GM21723 (cell line): Measurements from ENCODE around the gene ARPC5.
A peak's percentile ranks its signal among the peaks of the same experiment; 100 is the strongest.
"Not testable (repeated sequence)": the region's sequence is repeated elsewhere in the genome, so short reads cannot be mapped to it uniquely, and the experiment has no call there.

Experiments used
- ATAC-seq: cut with Tn5 transposase; IDR thresholded peaks from one replicate; pipeline ENCODE4 v1.9.1; 2021; ENCODE audit warnings: mild to moderate bottlenecking, moderate library complexity; ENCODE audit not compliant: unreplicated experiment

ARPC5 gene

DNA sequence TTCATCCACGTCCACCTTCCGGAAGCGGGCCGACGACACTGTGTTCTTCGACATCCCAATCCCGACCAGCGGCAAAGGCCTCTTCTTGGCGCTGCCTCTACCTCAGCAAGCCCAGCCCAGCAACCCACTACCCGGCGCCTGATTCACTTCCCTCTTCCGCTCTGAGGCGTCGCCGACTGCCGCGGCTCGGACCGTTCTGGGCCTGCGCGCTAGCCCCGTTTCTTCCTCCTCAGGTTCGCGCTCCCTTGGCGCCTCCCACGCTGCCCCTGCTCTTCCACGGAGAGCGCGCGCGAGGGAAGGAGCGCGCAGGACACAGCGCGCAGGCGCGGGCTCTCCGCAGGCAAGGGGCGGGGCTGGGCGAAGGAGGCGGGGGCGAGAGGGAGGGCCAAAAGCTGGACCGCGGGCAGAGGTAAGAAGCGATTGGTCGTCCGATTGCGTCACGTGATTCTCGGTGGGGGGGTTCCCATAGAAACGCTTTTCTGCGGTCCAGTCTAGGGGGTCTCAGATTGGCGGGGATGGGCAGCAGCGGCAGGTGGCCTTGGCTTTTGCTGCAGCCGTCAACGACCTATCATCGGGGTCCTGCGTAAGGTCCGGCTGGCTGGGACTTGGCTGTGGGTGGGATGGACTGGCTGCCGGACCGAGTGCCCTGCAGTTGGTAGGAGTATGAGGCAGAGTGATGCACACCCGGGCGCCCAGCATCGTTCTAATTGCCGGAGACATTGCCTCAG lies at the start of gene ARPC5:
Gene ARPC5 (minus strand): TSS at position 178 of the 728 bp plus-strand sequence. CDS start 124 bp downstream, at position 54.
- peak; percentile 86 for ATAC-seq

DNA sequence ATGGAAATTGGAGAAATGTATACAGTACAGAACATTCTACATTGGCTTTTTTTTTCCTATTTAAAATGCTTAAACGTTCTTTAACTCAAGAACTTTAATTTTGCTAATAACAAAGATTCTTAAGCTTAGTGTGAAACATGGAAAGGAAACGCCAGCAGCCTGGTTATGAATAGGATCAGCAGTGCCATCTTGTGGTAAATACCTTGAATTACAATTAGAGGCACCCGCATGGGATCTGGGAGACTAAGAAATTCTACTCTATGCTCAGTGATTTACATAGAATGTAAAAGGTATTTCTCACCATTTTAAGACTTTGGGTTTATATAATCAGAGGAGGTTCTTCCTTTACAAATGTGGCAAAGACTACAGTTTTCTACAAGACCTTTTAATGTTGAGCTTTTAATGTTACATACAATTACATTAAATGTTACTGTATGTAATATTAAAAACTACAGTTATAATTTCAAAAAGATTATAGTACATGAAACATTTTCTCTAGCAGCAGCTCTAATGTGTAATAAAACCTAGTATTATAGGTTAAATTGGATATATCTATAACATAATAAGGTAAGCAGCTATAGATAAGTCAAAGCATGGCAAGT lies 49.6 kb upstream of the ARPC5 start:
- ATAC-seq: peak; percentile 72

DNA sequence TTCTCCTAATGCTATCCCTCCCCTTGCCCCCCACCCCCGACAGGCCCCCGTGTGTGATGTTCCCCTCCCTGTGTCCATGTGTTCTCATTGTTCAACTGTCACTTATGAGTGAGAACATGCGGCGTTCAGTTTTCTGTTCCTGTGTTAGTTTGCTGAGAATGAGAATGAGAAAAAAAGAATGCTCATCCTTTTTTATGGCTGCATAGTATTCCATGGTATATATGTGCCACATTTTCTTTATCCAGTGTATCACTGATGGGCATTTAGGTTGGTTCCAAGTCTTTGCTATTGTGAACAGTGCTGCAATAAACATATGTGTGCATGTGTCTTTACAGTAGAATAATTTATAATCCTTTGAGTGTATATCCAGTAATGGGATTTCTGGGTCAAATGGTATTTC lies 43.8 kb upstream of the ARPC5 start:
- not testable (repeated sequence) for ATAC-seq

DNA sequence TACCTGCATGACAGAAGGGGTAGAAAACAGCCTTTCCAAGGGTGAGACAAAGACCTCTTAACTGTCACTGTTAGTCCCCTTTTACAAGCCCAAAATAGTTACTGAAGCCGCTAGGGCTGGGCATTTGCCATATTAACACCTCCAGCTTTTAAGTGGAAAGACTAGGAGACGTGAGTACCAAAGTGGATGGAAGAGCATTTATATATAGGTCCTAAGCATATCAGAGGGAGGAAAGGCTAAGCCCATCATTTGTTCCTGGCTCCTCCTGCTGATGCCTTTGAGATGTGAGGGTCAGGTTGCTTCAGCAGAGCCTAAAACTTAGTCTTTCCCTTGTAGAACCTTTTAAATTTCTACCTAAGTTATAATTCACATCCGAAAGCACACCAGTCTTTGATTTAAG lies 43.2 kb upstream of the ARPC5 start:
- no peak for ATAC-seq

DNA sequence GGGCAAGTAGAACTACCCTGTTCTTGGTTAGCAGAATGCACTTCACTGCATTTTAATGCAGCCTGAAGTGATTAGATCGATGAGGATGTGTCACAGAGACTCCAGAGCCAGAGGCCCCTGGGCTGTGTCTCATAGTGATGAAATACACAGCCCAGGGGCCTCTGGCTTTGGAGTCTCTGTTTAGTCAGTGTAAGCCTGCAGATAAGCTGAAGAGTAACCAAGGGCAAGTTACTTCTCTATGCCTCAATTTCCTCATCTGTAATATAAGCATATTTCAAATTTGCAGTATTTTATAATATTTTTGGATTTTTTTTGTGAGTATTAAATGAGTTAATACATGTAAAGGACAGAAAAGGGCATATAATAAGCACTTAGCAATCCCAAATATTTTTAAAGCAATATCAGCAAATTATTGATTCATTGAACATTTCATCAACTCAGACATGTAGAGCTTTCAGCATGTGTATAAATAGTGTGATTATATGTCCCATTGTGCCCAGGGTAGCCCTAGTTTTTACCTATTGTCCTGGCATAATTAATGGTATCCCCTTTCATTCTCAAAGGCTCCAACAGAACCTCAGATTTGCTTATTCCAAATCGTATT lies 41.1 kb upstream of the ARPC5 start:
- ATAC-seq: no peak

DNA sequence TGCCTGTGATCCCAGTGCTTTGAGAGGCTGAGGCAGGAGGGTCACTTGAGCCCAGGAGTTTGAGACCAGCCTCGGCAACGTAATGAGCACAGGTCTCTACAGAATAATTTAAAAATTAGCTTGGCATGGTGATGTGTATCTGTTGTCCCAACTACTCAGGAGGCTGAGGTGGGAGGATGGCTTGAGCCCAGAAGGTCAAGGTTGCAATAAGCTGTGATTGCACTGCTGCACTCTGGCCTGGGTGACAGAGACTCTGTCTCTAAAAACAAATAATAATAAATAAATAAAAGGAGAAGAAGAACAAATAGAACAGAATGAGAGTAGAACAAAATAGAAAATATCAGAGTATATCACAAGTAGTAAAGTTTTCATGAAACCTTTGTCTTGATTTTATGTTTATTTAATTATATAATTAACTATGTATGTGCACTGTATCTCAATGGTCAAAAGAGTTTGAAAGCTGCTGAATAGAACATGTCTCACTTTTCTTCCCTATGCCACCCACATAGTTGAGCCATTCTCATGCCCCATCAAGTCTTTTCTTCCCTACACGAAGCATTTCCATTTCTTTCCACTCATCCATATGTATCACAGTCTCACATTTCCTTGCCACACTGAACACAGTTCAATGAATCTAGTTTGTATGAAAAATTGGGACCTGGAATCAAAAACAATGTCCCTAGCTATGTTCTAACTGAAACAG lies 40.5 kb upstream of the ARPC5 start:
- no peak for ATAC-seq

DNA sequence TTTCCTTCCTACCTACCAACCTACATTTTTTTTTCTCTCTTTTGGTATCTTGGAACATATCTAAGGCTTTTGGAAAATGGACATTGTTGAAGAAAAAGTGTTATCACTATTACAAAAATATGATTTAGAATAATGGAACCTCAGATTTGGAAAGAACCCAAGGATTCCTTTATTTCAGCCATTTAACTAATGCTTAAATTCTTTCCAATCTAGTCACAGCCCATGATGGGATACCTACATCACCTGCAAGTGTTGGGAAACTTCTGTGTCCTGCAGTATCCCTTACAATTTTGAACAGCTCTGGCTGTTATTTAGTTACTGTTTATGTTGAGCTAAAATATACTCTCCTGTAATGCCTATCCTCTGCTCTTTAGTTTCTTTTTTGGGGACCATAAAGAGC lies 39.8 kb upstream of the ARPC5 start:
- ATAC-seq: no peak

DNA sequence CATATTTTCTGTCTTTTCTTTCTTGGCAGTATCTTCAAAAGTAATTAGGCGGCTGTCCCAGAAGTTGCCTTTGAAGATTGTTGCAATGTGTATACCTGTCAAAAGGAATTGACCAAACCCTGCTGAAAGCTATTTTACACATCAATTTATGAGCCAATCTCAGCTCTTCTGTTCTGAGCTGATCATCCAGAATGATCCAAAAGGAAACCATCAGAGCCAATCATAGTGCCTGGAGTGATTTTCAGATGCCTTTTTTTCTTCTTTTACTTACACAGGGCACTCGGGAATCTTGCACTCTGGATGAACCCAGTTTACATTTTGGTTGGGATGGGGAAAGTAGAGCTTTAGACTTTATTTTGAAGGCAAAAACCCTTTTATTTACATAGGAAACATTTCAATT lies 39.3 kb upstream of the ARPC5 start:
- ATAC-seq: no peak

DNA sequence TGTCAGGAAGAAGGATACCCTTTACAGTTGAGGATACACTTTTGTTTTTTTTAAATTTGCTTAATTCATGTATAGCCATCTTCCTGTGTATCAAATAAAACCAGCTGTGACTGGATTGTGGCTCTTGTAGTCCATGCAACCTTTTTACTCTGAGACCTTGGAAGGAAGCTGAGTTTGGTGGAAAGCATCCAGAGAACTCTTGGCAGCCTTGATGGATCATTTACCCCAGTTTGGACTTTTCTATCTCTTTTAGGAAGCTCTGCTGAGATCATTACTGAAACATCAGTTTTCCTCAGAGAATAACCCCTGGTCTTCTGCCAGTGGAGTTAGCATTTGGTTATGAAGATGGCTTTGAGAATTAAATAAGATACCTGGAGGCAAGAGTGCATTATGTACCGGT lies 38.8 kb upstream of the ARPC5 start:
- no peak for ATAC-seq

DNA sequence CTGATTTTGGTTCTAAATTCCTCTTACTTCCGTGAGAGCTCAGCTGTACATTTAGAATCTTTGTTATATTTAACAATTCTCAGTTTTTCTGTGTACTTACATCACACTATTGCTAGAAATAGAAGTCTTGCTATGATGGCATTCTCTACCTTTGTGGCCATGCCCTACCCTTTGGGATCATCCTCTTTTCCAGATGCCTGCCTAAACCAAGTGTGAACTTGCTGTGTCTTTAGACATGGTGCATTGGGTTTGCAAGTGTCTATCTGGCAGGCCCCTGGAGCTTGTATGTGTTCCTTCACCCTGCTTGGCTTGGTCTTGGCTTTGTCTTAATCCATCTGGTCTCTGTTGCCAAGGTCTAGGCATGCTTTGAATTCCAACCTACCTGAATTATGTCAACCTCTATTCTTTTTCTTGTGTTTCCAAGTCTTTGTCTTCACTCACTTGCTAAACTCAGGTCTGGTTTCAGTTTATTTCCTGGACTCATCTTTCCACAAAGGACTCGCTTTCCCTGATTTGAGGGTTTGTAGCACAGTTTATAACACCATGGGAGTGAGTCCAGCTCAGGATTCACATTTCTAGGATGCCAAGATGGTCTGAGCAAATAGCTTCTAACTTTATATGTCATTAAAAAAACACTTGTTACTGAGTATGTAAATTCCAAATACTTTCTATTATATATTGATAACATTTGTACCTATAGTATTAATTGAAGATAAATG lies 38.2 kb upstream of the ARPC5 start:
- ATAC-seq: no peak

DNA sequence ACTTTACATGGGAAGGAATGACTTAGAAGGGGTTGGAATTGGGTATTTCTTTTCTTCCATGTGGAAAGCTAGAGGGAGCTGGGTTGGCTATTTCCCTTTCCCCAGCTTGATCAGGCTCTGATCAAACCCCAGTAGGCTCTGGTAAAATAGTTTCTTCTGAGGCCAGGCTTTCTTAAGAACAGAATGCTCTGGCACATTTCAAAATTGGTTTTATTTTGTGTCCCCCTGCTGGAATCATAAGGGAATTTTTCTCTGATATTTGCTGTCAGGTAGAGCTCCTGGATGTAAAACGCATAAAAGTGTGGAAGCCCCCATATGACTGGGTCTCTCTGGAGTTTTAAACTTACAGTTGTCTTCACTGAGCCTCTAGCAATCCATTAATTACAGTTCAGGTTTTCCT lies 34.6 kb upstream of the ARPC5 start:
- no peak for ATAC-seq

DNA sequence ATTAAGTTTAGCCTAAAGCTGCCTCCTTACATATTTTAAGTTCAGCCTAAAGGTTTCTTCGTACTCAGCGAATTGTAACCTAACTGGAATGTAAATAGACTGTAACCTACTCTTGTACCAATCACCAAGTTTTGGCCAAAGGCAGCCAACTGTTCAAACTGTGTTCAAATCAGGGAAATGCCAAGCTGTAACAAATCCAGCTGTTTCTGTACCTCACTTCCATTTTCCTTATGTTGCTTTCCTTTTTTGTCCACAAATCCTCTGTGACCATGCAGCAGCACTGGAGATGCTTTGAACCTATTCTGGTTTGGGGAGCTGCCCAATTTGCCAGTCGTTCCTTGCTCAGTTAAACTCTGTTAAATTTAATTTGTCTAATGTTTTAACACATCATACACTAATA lies 20.8 kb upstream of the ARPC5 start:
- no peak for ATAC-seq

DNA sequence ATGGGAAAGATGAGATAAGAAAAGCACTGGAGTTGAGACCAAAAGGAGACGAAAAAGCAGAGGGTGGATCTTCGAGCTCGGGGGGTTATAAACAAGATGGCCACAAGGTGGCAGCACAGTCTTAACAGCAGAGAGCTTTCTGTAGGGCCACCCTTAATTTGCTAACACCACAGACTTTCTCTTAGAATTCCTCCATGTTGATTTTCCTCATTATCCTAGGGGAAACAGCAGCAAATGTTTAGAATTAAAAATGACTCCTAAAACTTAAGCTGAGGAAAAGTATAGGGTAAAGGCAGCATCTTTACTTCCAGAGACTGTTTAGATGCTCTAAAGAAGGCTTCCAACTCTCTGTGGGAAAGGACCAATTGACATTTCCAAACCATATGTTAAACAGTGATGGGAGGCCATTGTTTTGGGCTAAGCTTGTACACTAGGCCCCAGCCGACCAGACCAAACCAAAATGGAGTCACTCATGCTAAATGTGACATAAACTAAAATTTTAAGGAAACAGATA lies 20.0 kb upstream of the ARPC5 start:
- ATAC-seq: no peak

DNA sequence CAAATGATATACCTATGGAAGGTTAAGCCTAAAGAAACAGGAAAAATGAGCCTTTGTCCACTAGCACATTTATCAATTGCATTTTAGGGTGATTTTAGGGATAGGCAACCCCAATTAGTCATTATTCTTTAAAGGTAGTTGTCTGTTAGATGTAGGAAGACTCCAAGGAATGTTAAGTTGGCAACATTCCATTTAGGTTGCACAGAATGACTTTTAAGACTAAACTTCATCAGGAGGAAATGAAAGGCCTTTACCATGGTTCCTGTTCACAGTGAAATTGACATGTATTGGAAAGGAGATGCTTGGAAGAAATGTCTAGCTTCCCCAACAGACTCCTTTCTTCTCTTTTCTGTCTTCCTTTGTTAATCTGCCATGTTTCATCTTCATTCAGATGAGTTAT lies 19.1 kb upstream of the ARPC5 start:
- ATAC-seq: no peak

DNA sequence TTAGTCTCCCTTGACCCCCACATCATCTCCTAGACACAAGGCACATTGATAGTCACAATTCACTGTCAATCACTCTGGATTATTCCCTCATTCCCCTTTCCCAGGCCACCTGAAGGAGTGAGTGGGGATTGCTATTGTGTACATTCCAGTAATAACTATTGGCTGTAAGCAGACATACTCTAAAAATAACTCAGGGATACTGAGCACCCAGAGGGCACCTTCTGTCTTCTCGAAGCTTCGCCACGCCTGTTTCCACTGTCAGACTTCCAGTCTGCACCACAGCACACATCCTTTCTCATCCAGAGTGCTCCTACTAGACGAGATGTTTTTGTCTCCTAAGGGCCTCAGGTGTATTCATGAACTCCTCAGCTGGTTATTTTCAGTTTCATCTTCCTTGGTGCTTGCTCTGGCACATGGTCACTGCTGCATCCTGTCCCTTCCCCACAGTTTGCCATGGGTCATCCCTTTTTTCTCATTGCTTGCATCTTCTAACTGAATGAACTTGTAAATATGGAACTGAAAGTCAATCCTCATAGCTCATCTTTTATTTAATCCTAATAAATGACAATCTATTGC lies 18.4 kb upstream of the ARPC5 start:
- ATAC-seq: no peak

DNA sequence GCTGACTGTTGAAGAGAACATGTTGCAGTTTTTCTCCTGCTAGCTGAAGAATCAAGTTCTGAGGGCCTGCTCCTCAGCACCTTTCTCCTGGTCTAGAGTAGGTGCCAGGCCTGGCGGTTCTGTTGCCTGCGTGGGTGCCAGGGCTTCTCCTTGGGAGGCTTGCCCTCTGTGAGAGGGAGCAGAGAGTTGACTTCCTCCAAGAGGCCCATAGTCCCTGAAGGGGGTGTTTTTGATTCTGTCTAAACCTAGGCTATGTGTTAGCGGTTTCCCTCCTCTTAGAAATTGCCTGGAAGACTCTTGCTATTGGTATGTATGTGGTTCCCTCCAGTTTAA lies 17.8 kb upstream of the ARPC5 start:
- no peak for ATAC-seq

DNA sequence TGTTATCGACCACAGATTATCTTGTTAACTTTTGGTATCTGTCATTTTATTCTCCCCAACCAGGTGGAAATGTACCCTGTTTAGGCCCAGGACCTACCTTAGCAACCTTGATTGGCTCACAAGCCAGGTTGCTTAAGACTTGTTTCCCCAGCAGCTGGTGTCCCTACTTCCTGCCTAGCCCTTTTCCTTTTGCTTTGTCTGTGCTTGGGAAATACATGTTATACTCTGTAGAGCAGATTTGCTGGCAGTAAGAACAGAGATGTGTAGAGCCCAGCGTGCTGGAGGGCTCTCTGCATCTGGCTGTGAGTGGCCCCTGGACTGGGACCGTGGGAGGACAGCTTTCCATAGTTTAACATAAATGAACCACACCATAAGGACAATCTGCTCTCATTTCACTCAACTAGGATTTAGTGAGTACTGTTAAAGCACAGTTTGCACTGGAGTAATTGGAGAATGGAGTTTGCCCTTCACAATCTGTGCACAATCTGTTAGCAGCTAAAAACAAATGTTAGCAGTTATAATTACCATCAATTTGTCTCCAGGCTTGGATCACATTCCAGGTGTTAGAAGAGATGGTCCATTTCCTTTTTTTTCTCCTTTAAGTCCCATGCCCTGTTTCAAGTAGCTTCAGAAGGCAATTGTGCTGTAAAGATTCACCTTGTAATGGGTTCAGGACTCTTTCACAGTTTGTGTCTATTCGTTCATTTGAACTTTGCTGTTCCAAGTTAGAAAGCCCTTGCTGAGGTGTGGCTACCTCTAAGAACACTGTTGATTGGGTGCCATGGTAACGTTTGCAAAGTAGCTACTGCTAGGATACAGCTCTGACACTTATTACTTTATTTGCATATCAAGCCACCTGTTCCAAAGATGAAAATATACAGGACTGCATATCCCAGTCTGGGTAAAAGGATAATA lies 17.2 kb upstream of the ARPC5 start, which contains the start of gene APOBEC4:
Gene APOBEC4 (minus strand): TSS at position 770 of the 915 bp plus-strand sequence. CDS start 4,535 bp downstream, outside the sequence.
- ATAC-seq: no peak

DNA sequence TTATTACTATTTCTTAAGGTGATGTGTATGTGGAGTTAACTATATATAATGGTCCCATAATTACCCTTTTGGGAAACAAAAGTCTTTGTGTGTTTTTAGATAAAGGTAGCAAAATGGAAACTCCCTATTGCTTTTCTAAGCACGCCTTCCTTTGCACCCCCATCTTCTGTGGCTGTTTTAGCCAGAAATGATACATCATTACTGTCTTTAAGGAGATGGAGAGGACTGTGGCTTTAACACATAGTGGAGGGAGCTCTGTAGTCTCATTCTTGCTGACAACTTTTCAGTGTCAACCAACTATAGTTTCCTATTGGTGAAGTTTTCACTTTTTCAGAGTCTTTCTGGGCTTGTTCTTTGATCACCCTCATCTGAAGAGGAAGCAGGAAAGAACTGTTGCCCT lies 16.5 kb upstream of the ARPC5 start:
- ATAC-seq: no peak

DNA sequence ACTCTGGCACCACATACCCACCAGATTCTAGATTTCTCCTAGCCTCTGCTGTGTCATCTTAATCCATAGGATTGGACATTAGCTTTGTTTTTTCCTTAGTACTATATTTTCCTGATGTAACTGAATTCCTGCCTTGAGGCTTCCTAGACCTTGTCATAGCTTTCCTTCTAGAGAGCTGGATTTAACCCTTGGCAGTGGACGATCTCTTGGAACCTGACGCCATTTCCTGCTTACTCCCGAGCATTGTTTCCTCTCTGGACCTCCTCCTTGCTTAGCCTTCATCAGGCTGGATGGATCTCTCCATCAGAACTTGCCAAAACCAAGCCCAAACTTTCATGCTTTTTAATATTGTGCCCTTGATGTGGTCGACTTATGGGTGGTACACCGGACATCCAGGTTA lies 16.0 kb upstream of the ARPC5 start:
- no peak for ATAC-seq

DNA sequence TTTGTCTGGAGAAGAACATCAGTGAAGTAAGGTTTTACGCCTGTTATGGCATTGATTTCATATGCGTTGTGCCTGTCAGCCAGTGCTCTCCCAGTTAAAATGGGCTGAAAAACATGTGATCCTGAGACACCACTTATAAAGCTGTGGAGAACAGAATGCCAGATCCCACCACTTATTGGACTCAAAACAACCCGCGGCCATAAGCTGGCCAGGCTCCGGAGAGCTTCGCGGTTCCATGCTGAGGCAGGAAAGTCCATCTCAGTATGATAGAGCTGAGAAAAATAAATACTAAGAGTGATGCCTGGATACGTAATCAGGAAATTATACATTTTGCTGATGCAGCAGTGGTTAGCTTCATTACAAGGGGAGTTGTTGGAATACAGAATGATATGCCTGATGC lies 12.5 kb upstream of the ARPC5 start:
- no peak for ATAC-seq
